Skeletal muscle tissue (tissue), 4 donors: ENCODE results near the gene ACTBL2. TPM values are rescaled to one million over a fixed set of nuclear protein-coding genes. Genes with fewer than 3 reads are reported as not detected.
"Not testable (repeated sequence)": the region's sequence is repeated elsewhere in the genome, so short reads cannot be mapped to it uniquely, and the experiment has no call there.

Experiments used
- H3K27ac ChIP-seq: one replicate; pipeline ENCODE4 v1.7.0; 2013; ENCODE audit warnings: mild to moderate bottlenecking, low read depth, low read length, inconsistent platforms
- H3K27me3 ChIP-seq, 3 donors: one replicate each; pipeline ENCODE4 v1.7.0; 2013; ENCODE audit warnings: low read length in 3 of 3; ENCODE audit not compliant: control insufficient read depth in 3 of 3, insufficient read depth in 3 of 3
- H3K36me3 ChIP-seq, 3 donors: one replicate each; pipeline ENCODE4 v1.7.0; 2013; ENCODE audit warnings: low read length in 3 of 3; ENCODE audit not compliant: control insufficient read depth in 3 of 3, insufficient read depth in 3 of 3
- H3K4me1 ChIP-seq, 3 donors: one replicate each; pipeline ENCODE4 v1.7.0; 2013; ENCODE audit warnings: low read length in 3 of 3, mild to moderate bottlenecking in 3 of 3; ENCODE audit not compliant: control insufficient read depth in 3 of 3, insufficient read depth in 3 of 3
- H3K4me3 ChIP-seq, 3 donors: one replicate each; pipeline ENCODE4 v1.7.0; 2013; ENCODE audit warnings: low read length in 3 of 3
- H3K9ac ChIP-seq, 3 donors: one replicate each; pipeline ENCODE4 v1.7.0; 2013; ENCODE audit warnings: low read length in 3 of 3, mild to moderate bottlenecking in 3 of 3, moderate library complexity in 2 of 3, low read depth in 1 of 3
- H3K9me3 ChIP-seq, 3 donors: one replicate each; pipeline ENCODE4 v1.7.0; 2013; ENCODE audit warnings: low read length in 3 of 3; ENCODE audit not compliant: control insufficient read depth in 3 of 3
- total RNA-seq: library from RNA; depleted of rRNA; stranded (reverse); fragments of >200 nt; gene quantifications from one replicate; pipeline ENCODE4 v1.2.3, GENCODE V29; 2014
- donor health status: Osteomylitis.

Gene ACTBL2
- total RNA-seq, 1 donor from 2014 or later = not detected

- Histone ChIP-seq H3K9me3 (no peaks in the 10 kb centered on the region), H3K4me3 (no peak overlapping the region), H3K9ac (no peak overlapping the region), H3K27me3 (no peaks in the 10 kb centered on the region), H3K4me1 (no peaks in the 10 kb centered on the region), H3K27ac (no peak overlapping the region), H3K36me3 (no peaks in the 10 kb centered on the region)
These were observed 12.3 kb downstream of the ACTBL2 start for GRCh38 chr5:57470339-57470738.

GRCh38 chr5:57468481-57469163 is 14.0 kb downstream of the ACTBL2 start:
- Histone ChIP-seq H3K36me3 (no peaks in the 10 kb centered on the region), H3K9ac (no peak overlapping the region), H3K9me3 (no peaks in the 10 kb centered on the region), H3K27ac (no peak overlapping the region), H3K27me3 (no peaks in the 10 kb centered on the region), H3K4me1 (no peaks in the 10 kb centered on the region), H3K4me3 (no peak overlapping the region)

- H3K9ac ChIP-seq = no peak overlapping the region
- no peaks in the 10 kb centered on the region for H3K27me3 ChIP-seq
- no peaks in the 10 kb centered on the region for H3K9me3 ChIP-seq
- H3K4me1 ChIP-seq = no peaks in the 10 kb centered on the region
- no peaks in the 10 kb centered on the region for H3K36me3 ChIP-seq
- no peak overlapping the region for H3K27ac ChIP-seq
- no peak overlapping the region for H3K4me3 ChIP-seq
These were observed 16.1 kb downstream of the ACTBL2 start for GRCh38 chr5:57466544-57466943.

GRCh38 chr5:57460056-57460455 is 22.6 kb downstream of the ACTBL2 start:
- not testable (repeated sequence) for H3K27ac ChIP-seq, H3K27me3 ChIP-seq

GRCh38 chr5:57458443-57458842 is 24.2 kb downstream of the ACTBL2 start:
- peaks cover 10 to 17% (median 17%) of the 10 kb centered on the region in 3 donors for H3K4me1 ChIP-seq
- H3K36me3 ChIP-seq = no peaks in the 10 kb centered on the region
- H3K9ac ChIP-seq = no peak overlapping the region
- no peaks in the 10 kb centered on the region for H3K9me3 ChIP-seq
- H3K27me3 ChIP-seq = no peaks in the 10 kb centered on the region
- H3K4me3 ChIP-seq = no peak overlapping the region
- no peak overlapping the region for H3K27ac ChIP-seq

More at GRCh38 chr5:57460056-57460455, 22.6 kb downstream of the ACTBL2 start:
- not testable (repeated sequence) for H3K36me3 ChIP-seq, H3K9ac ChIP-seq, H3K9me3 ChIP-seq, H3K4me3 ChIP-seq
- H3K4me1 ChIP-seq = peaks cover 10 to 17% (median 17%) of the 10 kb centered on the region in 3 donors

GRCh38 chr5:57456531-57457135 is 26.0 kb downstream of the ACTBL2 start:
- Histone ChIP-seq H3K9ac (peak overlapping the region in 1 of 3 donors; percentile 12), H3K27ac (peak overlapping the region; percentile 32), H3K27me3 (no peaks in the 10 kb centered on the region), H3K36me3 (no peaks in the 10 kb centered on the region), H3K4me3 (peak overlapping the region in 1 of 3 donors; percentile 14), H3K4me1 (peaks cover 10 to 17% (median 17%) of the 10 kb centered on the region in 3 donors), H3K9me3 (no peaks in the 10 kb centered on the region)

GRCh38 chr5:57455511-57456455 is 26.8 kb downstream of the ACTBL2 start:
- H3K9me3 ChIP-seq = no peaks in the 10 kb centered on the region
- peak overlapping the region; percentile 15 for H3K27ac ChIP-seq
- H3K27me3 ChIP-seq = no peaks in the 10 kb centered on the region
- peaks cover 10 to 17% (median 17%) of the 10 kb centered on the region in 3 donors for H3K4me1 ChIP-seq
- H3K4me3 ChIP-seq = no peak overlapping the region
- peak overlapping the region in 1 of 3 donors; percentile 12 for H3K9ac ChIP-seq
- H3K36me3 ChIP-seq = no peaks in the 10 kb centered on the region

- no peaks in the 10 kb centered on the region for H3K9me3 ChIP-seq
- no peaks in the 10 kb centered on the region for H3K27me3 ChIP-seq
- peaks cover 10 to 17% (median 17%) of the 10 kb centered on the region in 3 donors for H3K4me1 ChIP-seq
- H3K36me3 ChIP-seq = no peaks in the 10 kb centered on the region
- no peak overlapping the region for H3K4me3 ChIP-seq
- H3K27ac ChIP-seq = no peak overlapping the region
- H3K9ac ChIP-seq = no peak overlapping the region
These were observed 27.7 kb downstream of the ACTBL2 start for GRCh38 chr5:57454896-57455295.

GRCh38 chr5:57453728-57454127 is 28.9 kb downstream of the ACTBL2 start:
- H3K4me3 ChIP-seq = no peak overlapping the region
- no peak overlapping the region for H3K9ac ChIP-seq
- no peaks in the 10 kb centered on the region for H3K9me3 ChIP-seq
- peaks cover 10 to 17% (median 17%) of the 10 kb centered on the region in 3 donors for H3K4me1 ChIP-seq
- no peaks in the 10 kb centered on the region for H3K27me3 ChIP-seq
- no peak overlapping the region for H3K27ac ChIP-seq
- H3K36me3 ChIP-seq = no peaks in the 10 kb centered on the region
